Skin of body (tissue), 2 donors: ENCODE results near the gene TNFAIP3. TPM values are rescaled to one million over a fixed set of nuclear protein-coding genes. Genes with fewer than 3 reads are reported as not detected.
A peak's percentile ranks its signal among the peaks of the same experiment; 100 is the strongest.
"Not testable (repeated sequence)": the region's sequence is repeated elsewhere in the genome, so short reads cannot be mapped to it uniquely, and the experiment has no call there.

Experiments
- DNase-seq: peaks from one replicate; lab custom pipeline; 2025; lab: John Stamatoyannopoulos, UW
- total RNA-seq: library from RNA; depleted of rRNA; stranded (reverse); fragments of >200 nt; gene quantifications from one replicate; pipeline ENCODE4 v1.2.3, GENCODE V29; 2014

The TNFAIP3 gene
- total RNA-seq: 43.9 TPM

DNA sequence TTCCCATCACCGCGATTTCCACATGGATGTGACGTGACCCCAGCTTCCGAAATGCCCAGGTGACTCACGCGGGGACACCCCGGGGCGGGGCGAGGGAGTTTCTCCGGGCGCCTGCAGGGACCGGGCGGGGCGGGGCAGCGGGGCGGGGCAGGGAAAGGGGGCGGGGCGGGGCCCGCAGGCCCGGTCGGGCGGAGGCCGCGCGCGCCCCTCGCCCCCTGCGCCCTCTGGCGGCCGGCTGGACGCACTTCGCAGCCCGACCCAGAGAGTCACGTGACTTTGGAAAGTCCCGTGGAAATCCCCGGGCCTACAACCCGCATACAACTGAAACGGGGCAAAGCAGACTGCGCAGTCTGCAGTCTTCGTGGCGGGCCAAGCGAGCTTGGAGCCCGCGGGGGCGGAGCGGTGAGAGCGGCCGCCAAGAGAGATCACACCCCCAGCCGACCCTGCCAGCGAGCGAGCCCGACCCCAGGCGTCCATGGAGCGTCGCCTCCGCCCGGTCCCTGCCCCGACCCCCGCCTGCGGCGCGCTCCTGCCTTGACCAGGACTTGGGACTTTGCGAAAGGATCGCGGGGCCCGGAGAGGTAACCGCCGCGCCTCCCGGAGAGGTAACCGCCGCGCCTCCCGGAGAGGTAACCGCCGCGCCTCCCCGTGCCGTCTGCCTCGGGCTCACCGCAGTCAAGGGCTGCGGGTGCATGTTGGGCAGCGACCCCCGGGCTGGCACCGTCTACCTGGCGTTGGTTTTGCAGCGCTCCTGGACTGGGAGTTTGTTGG lies at the start of gene TNFAIP3:
TSS of gene TNFAIP3 (plus strand) at position 346 of the 771 bp plus-strand sequence. CDS start 3,969 bp downstream, outside the sequence.
- DNase-seq: peak; percentile 95

DNA sequence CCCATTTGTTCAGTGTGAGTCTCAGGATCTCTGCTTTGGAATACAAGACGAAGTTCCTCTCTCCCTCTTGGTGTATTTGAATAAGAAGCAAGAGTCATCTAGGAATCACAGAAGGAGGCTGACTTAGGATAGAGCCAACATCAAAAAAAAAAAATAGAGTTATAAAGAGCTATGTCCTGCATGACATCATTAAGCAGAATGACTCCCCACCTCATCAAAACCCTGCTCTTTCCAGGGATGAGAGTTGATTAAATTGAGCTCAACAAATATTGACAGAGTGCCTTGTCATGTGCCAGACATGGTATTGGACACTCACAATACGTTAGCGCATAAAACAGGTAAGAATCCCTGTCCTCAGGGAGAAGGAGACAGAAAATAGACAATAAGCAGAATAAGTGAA lies 48.6 kb upstream of the TNFAIP3 start:
- DNase-seq: no peak

DNA sequence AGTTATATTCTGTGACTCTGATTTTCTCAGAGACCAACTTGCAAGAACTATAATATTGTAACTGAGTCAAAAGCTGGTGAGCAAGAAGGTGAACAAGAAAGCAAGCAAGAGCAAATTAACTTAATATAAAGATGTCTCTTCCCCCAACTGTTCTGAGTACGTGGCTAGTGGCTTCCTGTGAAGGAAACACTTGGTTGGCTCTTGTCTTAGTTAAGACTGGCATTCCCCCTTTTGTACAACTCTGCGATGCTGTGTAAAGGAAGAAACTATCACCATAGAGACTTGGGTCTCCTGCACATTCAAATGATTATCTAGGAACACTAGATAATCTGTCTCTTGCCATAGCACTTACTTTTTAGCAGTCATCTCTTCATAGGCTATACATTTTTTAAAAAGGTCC lies 47.3 kb upstream of the TNFAIP3 start:
- no peak for DNase-seq

DNA sequence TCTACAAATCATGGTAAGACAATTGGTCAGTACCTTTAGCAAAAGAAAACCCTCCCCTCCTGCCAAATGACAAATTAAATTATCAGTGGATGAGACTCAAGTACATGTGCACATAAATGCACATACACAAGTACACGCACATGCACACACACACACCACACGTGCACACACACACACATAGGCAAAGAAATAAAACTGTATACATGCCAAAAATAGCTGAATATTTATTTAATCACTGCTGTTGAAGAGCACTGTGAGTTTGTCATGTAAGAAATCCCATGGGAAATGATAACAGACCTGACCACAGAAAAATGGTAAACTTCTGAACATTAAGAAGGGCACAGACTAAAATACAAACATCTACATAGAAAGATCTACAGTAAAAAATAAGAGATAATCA lies 46.6 kb upstream of the TNFAIP3 start:
- peak; percentile 15 for DNase-seq

GRCh38 chr6:137820952-137821351 lies 46.1 kb upstream of the TNFAIP3 start:
- peak; percentile 86 for DNase-seq

DNA sequence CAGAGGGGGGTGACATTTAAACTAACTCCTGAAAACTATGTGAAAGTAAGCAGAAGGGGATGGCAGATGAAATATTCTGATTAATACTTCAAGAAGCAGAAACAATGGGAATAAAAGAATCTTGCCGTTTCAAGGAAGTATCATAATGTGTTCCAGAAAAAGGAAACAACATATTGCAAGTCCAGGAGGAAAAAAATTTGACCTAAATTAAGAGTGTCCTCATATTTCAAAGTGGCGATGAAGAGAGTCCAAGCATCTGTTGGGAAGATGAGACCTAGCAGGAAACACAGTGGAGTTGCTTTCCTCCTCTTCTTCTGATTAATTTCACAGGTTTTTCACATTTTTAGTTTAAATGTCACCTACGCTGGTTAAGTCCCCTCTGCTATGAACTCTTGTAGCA lies 45.6 kb upstream of the TNFAIP3 start:
- peak; percentile 64 for DNase-seq

GRCh38 chr6:137823826-137824555 lies 43.1 kb upstream of the TNFAIP3 start:
- peak; percentile 81 for DNase-seq

DNA sequence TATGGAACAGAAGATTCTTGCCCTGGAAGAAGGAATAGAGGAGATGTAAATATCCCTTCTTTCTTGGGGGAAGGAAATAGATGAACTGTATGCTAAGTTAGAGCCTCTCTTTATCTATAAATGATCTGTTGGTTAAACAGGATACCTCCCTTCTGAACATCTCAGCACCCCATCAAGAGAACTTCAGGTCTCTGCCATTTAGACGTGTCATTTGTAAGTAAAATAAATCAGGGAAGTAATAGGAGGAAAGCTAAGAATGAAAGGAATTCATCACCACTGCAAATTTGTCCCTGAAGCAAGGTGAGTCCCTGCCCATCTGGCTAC lies 42.5 kb upstream of the TNFAIP3 start:
- no peak for DNase-seq

DNA sequence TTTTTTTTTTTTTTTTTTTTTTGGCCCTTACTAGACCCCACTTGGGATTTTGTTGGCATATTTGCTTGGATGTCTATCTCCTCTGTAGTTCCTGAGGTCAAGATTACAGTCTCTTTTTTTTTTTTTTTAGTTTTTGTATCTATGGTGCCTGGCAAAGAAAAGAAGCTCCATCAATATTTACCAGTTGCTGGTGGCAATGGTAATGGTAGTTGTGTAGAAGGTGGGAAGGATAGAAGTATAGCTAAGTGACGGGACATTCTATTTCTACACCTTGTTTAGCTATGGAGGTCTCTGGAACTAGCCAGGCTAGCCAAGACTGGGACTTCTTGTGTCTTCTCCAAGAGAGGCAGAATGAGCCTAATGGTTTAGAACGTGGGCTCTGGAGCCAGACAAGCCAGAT lies 42.2 kb upstream of the TNFAIP3 start:
- no peak for DNase-seq

GRCh38 chr6:137827411-137827940 lies 39.6 kb upstream of the TNFAIP3 start:
- no peak for DNase-seq

DNA sequence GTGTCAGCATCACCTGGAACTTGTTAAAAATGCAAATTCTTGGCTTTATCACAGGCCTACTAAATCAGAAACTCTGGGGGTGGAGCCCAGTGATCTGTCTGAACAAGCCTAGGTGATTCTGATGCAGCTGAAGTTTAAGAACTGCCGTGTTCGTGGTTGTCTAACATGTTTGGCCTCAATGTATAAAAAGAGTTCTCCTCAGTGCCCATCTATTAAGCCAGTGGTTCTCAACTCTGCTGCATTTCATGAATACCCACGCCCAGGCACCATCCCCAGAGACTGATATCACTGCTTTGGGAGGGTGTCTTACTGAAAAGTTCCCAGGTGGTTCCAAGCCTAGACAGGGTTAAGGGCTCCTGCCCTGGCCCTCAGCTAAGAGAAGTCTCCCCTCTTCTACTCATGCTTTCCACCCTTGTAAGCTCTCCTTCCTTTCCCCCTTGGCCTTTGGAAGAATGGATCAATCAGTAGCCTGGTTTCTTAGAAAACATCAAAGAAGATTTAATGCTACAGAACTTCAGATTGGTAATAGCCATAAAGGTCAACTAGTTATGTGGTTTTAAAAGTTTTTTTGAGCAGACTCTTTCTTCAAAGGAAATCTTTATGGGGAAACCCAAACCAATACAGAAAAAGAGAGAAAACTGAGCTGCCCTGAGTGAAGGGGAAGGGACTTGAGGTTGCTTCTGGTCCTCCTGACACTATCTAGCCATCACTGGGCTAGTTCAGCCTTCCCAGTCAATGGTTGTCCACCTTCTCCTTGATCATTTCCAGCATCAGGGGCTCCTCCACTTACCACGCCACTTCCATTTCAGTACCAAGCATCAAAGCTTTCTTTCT lies 38.9 kb upstream of the TNFAIP3 start:
- no peak for DNase-seq

- DNase-seq: no peak
Measured at GRCh38 chr6:137829641-137830083, 37.4 kb upstream of the TNFAIP3 start.

- no peak for DNase-seq
Measured at GRCh38 chr6:137830511-137830911, 36.5 kb upstream of the TNFAIP3 start.

DNA sequence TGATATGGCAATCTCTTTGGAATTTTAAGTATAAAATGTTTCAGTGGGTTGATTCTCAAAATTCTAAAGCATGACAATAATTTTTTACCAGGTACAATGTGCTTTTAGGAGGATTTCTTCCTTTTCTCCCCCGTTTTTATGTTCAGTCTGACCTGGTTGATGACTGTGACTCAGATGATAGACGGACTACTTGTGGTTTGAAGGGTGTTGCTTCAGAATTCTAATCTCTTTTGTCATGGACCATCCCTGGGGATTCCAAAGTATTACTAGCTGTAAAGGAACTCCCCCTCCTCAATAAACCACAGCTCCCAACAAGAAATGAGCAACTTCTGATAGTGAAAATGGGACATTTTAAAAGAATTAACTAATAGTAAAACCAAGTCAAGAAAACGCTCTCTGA lies 34.9 kb upstream of the TNFAIP3 start:
- DNase-seq: no peak

GRCh38 chr6:137834508-137834907 lies 32.6 kb upstream of the TNFAIP3 start:
- DNase-seq: no peak

GRCh38 chr6:137836788-137837187 lies 30.3 kb upstream of the TNFAIP3 start:
- peak; percentile 59 for DNase-seq

DNA sequence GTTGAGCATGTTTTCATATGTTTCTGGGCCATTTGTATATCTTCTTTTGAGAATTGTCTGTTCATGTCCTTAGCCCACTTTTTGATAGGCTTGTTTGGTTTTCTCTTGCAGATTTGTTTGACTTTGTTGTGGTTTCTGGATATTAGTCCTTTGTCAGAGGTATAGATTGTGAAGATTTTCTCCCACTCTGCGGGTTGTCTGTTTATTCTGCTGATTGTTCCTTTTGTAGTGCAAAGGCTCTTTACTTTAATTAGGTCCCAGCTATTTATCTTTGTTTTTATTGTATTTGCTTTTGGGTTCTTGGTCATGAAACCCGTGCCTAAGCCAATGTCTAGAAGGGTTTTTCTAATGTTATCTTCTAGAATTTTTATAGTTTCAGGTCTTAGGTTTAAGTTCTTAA lies 29.0 kb upstream of the TNFAIP3 start:
- not testable (repeated sequence) for DNase-seq

DNA sequence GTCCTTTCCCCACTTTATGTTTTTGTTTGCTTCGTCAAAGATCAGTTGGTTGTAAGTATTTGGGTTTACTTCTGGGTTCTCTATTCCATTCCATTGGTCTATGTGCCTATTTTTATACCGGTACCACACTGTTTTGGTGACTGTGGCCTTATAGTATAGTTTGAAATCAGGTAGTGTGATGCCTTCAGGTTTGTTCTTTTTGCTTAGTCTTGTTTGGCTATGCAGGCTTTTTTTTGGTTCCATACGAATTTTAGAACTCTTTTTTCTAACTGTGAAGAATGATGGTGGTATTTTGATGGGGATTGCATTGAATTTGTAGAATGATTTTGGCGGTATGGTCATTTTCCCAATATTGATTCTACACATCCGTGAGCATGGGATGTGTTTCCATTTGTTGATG lies 28.5 kb upstream of the TNFAIP3 start:
- DNase-seq: not testable (repeated sequence)

DNA sequence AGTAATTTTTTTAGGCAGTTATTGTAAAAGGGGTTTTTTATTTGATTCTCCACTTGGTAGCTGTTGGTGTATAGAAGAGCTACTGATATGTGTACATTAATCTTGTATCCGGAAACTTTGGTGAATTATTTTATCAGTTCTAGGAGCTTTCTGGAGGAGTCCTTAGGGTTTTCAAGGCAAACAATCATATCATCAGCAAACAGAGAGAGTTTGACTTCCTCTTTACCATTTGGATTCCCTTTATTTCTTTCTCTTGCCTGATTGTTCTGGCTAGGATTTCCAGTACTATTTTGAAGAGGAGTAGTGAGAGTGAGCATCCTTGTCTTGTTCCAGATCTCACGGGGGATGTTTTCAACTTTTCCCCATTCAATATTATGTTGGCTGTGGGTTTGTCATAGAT lies 28.0 kb upstream of the TNFAIP3 start:
- DNase-seq: no peak

GRCh38 chr6:137840252-137840651 lies 26.8 kb upstream of the TNFAIP3 start:
- no peak for DNase-seq

DNA sequence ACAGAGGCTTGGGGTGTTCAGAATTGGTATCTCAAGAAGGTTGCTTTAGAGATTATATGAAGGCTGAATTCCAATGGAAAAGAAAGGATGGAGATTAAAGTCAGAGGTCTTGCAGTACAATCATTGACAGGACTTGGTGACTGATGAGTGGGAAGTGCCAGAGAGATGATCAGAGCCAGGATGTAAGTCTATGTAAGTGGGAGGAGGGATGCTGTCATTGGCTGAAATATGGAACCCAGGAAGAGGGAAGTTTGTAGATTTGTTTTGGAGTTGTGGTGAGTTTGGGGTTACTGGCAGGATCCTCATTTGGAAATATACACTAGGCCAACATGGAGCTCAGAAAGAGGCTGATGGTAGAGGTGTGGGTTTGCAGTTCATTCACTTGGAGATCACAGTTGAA lies 23.8 kb upstream of the TNFAIP3 start:
- DNase-seq: no peak

GRCh38 chr6:137844327-137844726 lies 22.7 kb upstream of the TNFAIP3 start:
- DNase-seq: not testable (repeated sequence)
